ENCODE measurements around the gene DOCK6.
A peak's percentile ranks its signal among the peaks of the same experiment; 100 is the strongest.

Gene DOCK6

GRCh38 chr19:11273296-11273695 is 11.0 kb upstream of the DOCK6 start:
- DNase-seq, result no peak

GRCh38 chr19:11269408-11269807 is 7.1 kb upstream of the DOCK6 start:
- DNase-seq, result no peak

- peak; percentile 32 for DNase-seq
Observed at GRCh38 chr19:11268783-11269267, 6.5 kb upstream of the DOCK6 start.

GRCh38 chr19:11267316-11268085 is 5.2 kb upstream of the DOCK6 start:
- DNase-seq, result no peak

- peak; percentile 49 for DNase-seq
Observed at GRCh38 chr19:11265785-11266236, 3.5 kb upstream of the DOCK6 start.

- no peak for DNase-seq
Observed at GRCh38 chr19:11265177-11265784, 3.0 kb upstream of the DOCK6 start.

- no peak for DNase-seq
Observed at GRCh38 chr19:11264452-11265176, 2.3 kb upstream of the DOCK6 start.

GRCh38 chr19:11263726-11264125 is 1.4 kb upstream of the DOCK6 start:
- no peak for DNase-seq

GRCh38 chr19:11261431-11261970 is 823 bp downstream of the DOCK6 start:
- DNase-seq, result no peak

- no peak for DNase-seq
Observed at GRCh38 chr19:11260996-11261395, 1.3 kb downstream of the DOCK6 start.

GRCh38 chr19:11257846-11258380 is 4.4 kb downstream of the DOCK6 start:
- DNase-seq, result no peak

GRCh38 chr19:11256189-11256588 is 6.1 kb downstream of the DOCK6 start:
- no peak for DNase-seq

- DNase-seq, result no peak
Observed at GRCh38 chr19:11254666-11255065, 7.7 kb downstream of the DOCK6 start.

GRCh38 chr19:11252665-11253355 is 9.5 kb downstream of the DOCK6 start:
- DNase-seq, result no peak

GRCh38 chr19:11251650-11252314 is 10.5 kb downstream of the DOCK6 start:
- no peak for DNase-seq

- DNase-seq, result no peak
Observed at GRCh38 chr19:11251217-11251616, 11.1 kb downstream of the DOCK6 start.

GRCh38 chr19:11248852-11249251 is 13.5 kb downstream of the DOCK6 start:
- no peak for DNase-seq

- DNase-seq, result no peak
Observed at GRCh38 chr19:11247934-11248333, 14.4 kb downstream of the DOCK6 start.

- no peak for DNase-seq
Observed at GRCh38 chr19:11247391-11247790, 14.9 kb downstream of the DOCK6 start.

- no peak for DNase-seq
Observed at GRCh38 chr19:11246941-11247340, 15.4 kb downstream of the DOCK6 start.

GRCh38 chr19:11244846-11245589 is 17.3 kb downstream of the DOCK6 start:
- DNase-seq, result no peak
